Fibroblast of villous mesenchyme (primary cell): ENCODE results near the gene SIRPD. TPM values are rescaled to one million over a fixed set of nuclear protein-coding genes. Genes with fewer than 3 reads are reported as not detected.

Experiments
- DNase-seq: peaks from one replicate; pipeline ENCODE4 v3.0.0-alpha.2; 2010; ENCODE audit warnings: low read depth
- H3K4me3 ChIP-seq: 2 replicates; pipeline ENCODE4 v1.5.1; 2011; ENCODE audit warnings: low read depth, mild to moderate bottlenecking, low read length
- total RNA-seq: library from RNA; depleted of rRNA; stranded (reverse); fragments of >200 nt; gene quantifications from 2 replicates; pipeline ENCODE4 v1.2.3, GENCODE V29; 2012
- TF ChIP-seq, protein P1 (sequence below): IDR thresholded peaks from 2 replicates; pipeline ENCODE4 v1.5.1; 2012; ENCODE audit warnings: low read depth, mild to moderate bottlenecking, low read length; ENCODE audit not compliant: insufficient read depth

The SIRPD gene
- total RNA-seq = under 0.01 TPM in 1 of 2 replicates, not detected in the other

GRCh38 chr20:1557605-1558004, at the start of gene SIRPD:
TSS of gene SIRPD (minus strand) at chr20:1557705. CDS start at chr20:1557653, 52 bp downstream.
- no peak for DNase-seq
- TF ChIP-seq, protein P1, sequence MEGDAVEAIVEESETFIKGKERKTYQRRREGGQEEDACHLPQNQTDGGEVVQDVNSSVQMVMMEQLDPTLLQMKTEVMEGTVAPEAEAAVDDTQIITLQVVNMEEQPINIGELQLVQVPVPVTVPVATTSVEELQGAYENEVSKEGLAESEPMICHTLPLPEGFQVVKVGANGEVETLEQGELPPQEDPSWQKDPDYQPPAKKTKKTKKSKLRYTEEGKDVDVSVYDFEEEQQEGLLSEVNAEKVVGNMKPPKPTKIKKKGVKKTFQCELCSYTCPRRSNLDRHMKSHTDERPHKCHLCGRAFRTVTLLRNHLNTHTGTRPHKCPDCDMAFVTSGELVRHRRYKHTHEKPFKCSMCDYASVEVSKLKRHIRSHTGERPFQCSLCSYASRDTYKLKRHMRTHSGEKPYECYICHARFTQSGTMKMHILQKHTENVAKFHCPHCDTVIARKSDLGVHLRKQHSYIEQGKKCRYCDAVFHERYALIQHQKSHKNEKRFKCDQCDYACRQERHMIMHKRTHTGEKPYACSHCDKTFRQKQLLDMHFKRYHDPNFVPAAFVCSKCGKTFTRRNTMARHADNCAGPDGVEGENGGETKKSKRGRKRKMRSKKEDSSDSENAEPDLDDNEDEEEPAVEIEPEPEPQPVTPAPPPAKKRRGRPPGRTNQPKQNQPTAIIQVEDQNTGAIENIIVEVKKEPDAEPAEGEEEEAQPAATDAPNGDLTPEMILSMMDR = no peak
- no peak within 1 kb of the TSS for H3K4me3 ChIP-seq

- no peak overlapping the region for H3K4me3 ChIP-seq
- TF ChIP-seq, protein P1 = no peak
Observed at GRCh38 chr20:1600736-1601135, 43.2 kb upstream of the SIRPD start.

DNA sequence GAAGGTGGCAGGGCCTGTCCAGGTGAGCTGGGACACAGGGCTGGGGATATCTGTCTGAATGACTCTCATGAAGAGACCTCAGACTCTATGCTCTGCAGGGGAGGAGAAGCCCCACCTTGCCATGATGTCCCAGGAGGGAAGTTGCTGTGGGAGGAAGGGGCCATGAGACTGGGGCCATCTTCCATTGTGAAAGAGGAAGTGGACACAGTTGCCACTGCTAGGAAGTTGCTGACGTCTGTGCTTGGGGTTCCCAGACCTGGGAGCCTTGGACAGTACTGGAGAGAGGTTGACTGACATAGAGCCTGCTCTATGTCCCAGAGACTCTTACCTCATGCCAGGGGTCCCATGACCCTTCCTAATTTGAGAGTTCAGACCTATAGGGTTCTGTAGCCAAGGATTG, 37.8 kb upstream of the SIRPD start:
- TF ChIP-seq, protein P1 = no peak
- DNase-seq = no peak
- no peak overlapping the region for H3K4me3 ChIP-seq

More at GRCh38 chr20:1600736-1601135, 43.2 kb upstream of the SIRPD start:
- no peak for DNase-seq

- no peak for DNase-seq
- H3K4me3 ChIP-seq = no peak overlapping the region
- TF ChIP-seq, protein P1 = no peak
Observed at GRCh38 chr20:1588533-1589460, 31.3 kb upstream of the SIRPD start.

- TF ChIP-seq, protein P1 = no peak
- no peak overlapping the region for H3K4me3 ChIP-seq
- no peak for DNase-seq
Observed at GRCh38 chr20:1587781-1588532, 30.5 kb upstream of the SIRPD start.

DNA sequence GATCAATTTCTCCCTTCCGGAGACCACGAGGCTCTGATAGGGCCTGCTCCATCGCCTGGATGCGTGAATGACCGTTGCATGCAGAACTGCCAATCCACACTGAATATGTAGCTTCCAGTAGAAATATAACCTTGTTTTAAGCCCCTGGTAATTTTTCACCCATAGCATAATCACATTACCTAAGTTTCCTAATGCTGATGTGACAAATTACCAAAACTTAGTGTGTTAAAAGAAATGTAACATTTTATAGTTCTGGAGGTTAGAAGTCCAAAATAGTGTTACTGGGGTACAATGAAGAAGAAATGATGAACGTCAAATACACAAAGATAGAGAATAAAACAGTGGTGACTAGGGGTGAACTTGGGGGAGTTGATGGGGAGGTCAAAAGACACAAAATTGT, 22.0 kb upstream of the SIRPD start:
- TF ChIP-seq, protein P1 = no peak
- no peak for DNase-seq

More for the DNA sequence above, 22.0 kb upstream of the SIRPD start:
- H3K4me3 ChIP-seq = no peak overlapping the region
